Stimulated activated CD4-positive, alpha-beta T cell treated with anti-CD3 and anti-CD28 coated beads, Interleukin-4, amount 100 ng/mL, for 4 hours (primary cell): ENCODE data around the gene TACSTD2.
"Not testable (repeated sequence)": the region's sequence is repeated elsewhere in the genome, so short reads cannot be mapped to it uniquely, and the experiment has no call there.

Experiments
- DNase-seq, 2 experiments: peaks; one replicate each; pipeline ENCODE4 v3.0.0-alpha.2; 2020

Gene TACSTD2, protein sequence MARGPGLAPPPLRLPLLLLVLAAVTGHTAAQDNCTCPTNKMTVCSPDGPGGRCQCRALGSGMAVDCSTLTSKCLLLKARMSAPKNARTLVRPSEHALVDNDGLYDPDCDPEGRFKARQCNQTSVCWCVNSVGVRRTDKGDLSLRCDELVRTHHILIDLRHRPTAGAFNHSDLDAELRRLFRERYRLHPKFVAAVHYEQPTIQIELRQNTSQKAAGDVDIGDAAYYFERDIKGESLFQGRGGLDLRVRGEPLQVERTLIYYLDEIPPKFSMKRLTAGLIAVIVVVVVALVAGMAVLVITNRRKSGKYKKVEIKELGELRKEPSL

DNA sequence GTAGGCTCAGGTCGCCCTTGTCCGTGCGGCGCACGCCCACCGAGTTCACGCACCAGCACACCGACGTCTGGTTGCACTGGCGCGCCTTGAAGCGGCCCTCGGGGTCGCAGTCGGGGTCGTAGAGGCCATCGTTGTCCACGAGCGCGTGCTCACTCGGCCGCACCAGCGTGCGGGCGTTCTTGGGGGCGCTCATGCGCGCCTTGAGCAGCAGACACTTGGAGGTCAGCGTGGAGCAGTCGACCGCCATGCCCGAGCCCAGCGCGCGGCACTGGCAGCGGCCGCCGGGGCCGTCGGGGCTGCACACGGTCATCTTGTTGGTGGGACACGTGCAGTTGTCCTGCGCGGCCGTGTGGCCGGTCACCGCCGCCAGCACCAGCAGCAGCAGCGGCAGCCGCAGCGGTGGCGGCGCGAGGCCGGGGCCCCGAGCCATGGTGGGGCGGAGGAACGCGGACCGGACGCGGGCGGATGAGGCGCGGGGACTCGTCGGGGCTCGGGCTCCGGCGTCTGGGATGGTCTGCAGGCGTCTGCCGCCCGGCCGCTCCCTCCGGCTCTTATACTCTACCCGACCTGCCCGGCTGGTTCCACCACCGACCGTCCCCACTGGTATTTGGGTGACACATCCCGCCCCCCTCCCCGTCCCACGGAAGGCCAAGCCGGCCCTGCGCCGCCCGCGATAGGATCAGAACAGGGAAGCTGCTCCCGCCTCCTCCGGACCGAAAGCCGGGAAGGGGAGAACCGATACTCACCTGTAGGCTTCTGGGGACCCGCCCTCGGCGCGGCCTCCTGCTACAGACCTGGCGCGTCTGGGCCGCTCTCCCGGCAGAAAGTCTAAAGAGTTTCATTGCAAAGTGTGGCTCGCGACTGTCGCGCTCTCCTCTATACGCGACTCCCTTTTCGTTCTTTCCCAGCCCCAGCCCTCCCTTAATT lies at the start of gene TACSTD2:
Gene TACSTD2 (minus strand): TSS at position 526 of the 927 bp plus-strand sequence. CDS start 96 bp downstream, at position 430.
- no peak for DNase-seq

DNA sequence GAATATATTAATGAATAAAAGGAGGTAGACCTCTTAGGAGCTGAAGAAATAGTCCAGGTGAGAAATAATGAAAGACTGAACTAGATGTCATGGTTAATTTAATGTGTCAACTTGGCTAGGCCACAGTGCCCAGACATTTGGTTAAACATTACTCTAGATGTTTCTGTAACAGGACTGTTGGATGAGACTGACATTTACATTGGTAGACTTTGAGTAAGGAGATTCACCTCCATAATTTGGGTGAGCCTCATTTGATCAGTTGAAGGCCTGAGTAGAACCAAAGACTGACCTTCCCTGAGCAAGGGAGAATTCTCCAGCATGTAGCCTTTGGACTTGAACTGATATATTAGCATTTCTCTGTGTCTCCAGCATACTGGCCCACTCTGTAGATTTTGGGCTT lies 49.2 kb upstream of the TACSTD2 start:
- no peak for DNase-seq

DNA sequence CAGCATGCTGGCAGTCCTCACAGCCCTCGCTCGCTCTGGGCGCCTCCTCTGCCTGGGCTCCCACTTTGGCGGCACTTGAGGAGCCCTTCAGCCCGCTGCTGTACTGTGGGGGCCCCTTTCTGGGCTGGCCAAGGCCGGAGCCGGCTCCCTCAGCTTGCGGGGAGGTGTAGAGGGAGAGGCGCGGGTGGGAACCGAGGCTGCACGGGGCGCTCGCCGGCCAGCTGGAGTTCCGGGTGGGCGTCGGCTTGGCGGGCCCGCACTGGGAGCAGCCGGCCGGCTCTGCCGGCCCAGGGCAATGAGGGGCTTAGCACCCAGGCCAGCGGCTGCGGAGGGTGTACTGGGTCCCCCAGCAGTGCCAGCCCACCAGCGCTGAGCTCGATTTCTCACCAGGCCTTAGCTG lies 46.2 kb upstream of the TACSTD2 start:
- DNase-seq, result not testable (repeated sequence)

DNA sequence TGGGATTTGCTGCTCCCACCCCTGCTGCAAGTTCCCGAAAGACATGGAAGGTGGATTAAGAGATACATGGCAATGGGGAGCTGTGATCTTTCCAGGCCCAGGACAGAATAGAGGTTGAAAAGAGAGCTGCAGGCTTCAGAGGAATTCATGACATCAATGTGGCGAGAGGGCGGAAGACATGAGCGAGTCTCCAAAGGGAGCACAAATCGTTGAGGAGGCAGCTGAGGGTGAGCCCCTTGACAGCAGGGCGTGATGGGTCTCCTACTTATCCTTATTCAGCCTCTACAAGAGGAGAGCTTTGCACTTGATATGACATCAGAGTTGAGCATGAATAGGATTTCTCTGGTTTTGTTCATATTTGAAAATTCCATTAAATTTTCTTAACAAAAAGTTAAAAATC lies 45.5 kb upstream of the TACSTD2 start:
- no peak for DNase-seq

DNA sequence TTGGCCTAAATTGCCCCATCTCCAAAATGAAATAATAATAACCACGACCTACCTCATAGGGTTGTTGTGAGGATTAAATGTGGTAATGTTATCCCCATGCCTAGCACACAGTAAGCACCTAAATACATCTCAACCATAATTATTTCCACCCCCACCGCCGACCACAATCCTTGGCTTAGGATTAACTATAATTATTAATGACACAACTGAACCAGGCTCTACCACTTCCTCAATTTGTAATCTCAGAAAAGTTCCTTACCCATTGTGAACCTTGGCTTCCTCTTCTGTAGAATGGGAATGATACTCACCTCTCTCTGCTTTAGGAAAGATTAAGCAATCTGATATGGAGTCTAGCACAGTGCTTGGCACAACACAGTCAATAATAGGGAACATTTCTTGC lies 44.3 kb upstream of the TACSTD2 start:
- no peak for DNase-seq

DNA sequence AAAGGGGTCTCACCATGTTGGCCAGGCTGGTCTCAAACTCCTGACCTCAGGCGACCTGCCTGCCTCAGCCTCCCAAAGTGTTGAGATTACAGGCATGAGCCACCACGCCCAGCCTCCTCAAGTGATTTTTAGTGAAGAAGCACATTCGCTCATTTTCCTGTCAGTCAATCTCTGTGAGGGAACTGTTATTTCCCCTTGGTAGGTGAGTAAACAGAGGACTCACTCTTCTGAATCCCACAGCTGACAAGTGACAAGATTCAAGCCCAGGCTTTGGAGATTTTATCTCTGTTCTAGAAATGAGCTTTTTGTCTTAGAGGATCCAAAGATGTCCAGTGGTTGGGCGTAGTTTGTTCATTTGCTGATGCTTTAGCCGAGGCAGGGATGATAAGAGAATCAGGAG lies 43.9 kb upstream of the TACSTD2 start:
- no peak for DNase-seq

DNA sequence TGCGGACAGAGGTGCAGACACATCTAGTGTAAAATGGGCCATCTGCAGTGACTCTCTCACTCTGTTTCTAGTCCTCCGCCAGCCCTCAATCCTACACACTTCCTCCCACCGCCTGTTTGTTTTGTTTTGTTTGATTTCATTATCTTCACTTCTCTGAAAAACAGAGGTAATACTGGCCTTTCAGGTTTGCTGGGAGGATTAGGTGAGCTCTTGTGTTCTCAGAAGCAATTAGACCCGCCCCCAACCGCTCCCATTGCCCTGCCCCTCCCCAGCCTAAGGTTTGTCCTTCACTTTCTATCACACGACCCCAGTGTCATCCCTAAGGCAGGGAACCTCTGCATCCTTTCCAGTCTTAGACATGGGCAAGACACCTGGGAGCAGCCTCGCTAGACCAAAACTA lies 43.2 kb upstream of the TACSTD2 start:
- no peak for DNase-seq

DNA sequence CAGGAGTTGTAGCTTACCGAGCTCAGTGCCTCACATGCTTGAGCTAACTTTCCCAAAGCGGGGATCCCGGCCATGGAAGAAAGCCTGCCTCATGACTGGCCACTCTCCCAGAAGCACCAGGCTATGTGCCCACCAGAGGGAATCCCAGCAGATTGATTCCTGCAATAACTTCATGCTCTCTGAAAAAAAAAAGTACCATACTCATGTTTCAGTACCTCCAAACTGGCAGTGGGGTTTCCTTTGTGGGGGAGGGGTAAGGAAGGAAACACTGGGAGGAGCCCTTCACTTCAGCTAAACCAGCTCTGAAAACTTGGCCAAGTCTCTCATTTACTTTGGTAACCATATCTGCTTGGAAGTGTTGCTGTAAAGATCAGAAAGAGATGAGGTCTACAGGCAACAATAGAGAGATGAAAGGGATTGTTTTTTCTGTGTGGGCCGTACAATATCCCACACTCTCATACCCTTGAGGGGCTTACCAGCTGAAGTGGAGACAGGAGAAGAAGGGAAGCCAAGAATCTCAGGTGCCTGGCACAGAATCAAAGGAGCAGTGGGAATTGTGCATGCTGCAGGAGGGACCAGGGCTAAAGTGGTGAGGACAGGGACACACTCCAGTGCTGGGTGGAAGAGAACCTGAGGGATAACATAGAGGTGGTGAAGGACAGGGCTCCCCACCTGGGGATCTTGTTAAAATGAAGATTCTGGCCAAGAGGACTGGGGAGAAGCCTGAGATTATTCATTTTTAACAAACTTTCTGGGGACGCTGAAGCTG lies 42.4 kb upstream of the TACSTD2 start:
- no peak for DNase-seq

DNA sequence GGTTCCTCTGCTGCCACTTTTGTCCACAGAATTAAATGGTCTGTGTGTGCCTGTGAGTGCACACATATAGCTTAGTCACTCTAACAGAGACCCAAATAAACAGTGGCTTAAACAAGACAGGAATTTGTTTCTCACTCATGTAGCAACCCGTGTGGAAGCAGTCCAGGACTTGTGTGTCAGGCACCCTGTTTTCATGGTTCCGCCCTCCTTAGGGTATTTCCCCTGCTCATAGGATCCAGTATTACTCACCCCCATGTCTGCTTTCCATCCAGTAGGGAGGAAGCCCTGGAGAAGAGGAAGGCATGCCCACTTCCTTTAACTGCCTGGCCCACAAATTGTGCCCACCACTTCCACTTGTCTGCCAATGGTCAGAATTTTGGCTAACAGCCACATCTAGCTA lies 41.3 kb upstream of the TACSTD2 start:
- DNase-seq, result no peak

DNA sequence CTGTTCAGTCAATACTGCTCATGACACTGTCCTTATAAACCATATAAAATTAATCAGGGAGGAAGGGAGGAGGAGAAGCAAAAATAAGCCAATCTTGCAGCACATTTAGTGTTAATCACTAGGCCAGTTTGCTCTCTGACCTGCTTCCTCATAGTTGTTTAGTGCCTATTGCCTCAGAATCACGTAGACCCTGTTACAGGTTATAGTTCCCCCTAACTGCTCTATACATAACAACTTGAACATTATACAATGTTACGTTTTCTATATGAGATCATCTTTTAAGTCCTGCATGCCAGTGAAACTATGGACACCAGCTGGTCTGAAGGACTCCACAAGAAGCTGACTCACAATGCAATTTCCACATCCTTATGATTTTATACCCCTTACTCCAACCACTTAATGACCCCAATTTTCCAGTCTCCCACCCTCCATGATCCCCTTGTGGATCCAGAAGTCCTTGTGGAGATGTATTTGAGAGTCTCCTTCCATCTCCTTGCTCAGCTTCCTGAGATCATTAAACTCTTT lies 34.9 kb upstream of the TACSTD2 start:
- DNase-seq, result no peak

DNA sequence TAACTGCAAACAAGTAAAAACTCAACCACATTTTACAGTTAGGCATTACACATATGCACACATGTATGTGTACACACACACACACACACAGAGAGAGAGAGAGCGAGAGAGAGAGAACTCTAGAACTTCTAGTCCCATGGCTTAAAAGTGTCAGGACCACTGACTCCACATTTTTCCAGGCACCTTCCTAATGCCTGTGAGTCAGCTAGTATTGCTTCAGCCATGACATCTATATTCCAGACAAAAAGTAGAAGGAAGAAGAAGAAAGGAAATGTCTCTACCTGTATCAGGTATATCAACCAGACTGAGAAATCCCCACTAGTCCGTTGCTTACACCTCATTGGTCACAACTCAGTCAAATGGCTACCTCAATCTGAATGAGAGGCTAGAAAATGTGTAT lies 31.9 kb upstream of the TACSTD2 start:
- DNase-seq, result no peak

DNA sequence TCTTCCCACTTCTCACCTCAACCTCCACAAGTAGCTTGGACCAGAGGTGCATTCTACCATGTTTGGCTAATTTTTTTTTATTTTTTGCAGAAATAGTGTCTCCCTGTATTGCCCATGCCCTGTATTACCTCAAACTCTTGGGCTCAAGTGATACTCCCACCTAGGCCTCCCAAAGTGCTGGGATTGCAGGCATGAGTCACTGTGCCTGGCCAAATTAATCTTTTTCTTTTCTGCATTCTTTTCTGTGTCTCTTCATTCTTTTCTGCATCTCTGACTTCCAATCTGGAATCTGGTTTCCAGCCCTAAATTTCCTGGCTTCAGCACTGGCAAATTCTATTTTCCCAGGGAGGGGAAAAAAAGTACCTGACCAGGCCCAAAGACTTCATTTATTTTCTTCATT lies 31.2 kb upstream of the TACSTD2 start:
- no peak for DNase-seq

DNA sequence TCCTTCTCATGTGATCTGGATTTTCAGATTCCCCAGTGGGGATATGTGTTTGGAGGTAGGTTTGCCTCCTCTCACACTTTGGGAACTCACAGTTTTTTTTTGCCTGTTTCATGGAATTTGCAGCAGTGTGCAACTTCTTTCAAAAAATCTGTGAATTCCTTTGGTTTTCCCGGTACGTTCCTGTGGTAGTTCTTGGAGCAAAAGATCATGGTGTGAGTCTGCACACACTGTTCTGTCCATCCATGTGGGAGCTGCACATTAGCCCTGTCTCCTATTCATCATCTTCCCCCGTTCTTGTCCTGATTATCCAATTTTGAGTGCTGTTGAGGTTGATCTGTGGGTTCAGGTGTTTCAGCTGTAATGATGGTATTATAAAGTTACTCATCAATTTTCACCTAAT lies 30.3 kb upstream of the TACSTD2 start:
- DNase-seq, result no peak

DNA sequence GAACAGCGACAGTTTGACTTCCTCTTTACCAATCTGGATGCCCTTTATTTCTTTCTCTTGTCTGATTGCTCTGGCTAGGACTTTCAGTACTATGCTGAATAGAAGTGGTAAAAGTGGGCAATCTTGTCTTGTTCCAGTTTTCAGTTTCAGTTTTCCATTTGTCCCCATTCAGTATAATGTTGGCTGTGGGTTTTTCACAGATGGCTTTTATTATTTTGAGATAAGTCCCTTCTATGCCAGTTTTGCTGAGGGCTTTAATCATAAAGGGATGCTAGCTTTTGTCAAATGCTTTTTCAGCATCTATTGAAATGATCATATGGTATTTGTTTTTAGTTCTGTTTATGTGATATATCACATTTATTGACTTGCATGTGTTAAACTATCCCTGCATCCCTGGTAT lies 24.9 kb upstream of the TACSTD2 start:
- DNase-seq, result not testable (repeated sequence)

DNA sequence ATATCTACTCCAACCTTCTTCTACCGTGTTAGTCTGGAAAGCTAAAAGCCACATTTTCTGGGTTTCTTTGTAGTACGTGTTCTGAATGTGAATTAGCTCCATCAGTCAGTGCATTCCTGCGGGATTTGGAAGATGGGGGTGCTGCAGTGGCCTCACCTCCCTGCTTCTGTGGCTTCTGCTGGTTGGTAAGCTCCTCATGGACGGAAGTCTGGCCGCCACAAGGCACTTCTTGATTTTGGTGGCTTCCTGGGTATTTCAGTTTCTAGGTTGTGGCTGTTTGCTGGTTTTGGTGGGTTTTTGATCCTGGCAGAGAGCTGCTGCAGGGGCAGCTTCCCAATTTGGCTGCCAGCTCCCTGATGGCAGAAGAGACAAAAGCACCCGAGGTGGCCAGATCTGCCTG lies 20.9 kb upstream of the TACSTD2 start:
- no peak for DNase-seq

DNA sequence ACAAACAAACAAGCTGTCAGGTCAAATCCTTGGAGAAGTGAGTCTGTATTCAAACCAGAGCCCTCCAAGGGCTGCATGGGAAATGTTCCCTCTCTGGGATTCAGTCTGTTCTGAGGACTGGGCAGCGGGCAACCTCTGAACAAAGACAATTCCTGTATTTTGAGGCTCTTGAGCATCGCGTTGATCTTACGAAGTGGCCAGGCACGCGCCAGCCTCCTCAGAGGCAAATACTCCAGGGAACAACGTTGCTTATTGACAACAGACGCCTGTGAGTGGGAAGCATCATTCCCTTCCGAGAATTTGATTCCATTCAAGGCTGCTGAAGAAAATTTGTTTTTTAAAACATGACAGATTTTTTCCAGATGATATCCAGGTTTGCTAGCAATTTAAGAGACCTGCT lies 20.0 kb upstream of the TACSTD2 start:
- no peak for DNase-seq

DNA sequence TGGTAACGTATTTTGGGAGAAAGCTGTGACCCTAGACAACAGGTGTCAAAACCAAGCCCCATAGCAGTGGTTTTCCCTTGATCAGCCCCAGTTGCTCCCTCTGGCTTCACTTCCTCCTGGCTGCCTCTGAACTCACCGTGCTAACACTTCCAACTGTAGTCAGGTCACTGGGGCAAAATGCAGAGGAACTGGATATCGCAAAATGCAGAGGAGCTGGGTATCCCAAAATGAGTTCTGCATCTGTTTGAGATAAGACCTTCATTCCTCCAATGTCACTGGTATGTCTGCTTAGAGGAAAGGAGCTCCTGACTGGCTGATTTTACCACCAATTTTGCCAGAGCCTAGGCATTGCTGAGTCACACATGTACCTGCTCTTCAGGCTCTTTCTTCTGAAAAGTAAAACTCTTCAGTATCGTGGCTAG lies 19.6 kb upstream of the TACSTD2 start:
- no peak for DNase-seq

DNA sequence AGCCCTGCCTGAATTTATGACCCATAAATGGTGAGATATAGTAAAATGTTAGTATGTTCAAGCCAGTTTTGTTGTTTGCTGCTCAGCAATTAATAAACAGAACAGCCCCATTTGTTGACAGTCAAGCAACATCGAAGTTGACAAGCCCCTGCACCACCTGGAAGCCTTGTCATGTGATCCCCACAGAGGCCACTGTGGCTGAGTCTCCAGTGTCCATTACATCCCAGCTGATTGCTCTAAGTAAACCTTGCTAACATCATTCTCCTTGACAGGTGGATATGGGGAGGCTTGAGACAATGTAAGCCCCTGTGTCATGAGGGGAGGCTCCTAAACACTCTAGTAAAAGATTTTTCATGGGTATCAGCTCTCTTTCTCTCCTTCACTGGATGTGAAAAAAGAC lies 17.5 kb upstream of the TACSTD2 start:
- no peak for DNase-seq

DNA sequence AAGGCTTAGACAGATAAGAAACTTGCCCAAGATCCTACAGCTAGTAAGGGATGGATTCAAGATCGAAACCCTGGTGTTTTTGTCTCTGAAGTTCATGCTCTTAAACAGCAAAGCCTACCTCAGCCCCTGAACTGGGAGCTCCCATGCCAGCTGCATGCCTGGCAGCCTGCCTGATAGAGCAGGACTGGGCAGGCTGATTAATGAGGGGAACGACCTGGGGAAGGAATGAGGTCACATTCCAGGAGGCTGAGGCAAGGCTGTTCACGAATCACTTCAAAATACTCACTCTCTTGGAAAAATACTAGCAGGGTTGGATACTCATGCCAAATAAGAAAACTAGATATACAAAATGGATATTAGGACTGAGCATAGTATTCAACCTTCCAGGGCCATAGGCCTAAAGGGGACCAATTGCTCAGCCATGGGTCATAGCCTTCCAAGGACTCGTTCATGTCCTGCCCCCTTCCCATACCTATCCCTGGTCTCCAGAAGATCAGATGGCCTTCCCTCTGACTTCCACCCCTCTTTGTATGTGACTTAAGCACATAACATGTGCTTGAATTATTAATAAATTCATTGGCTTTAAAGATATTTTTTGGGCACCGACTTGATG lies 15.6 kb upstream of the TACSTD2 start:
- no peak for DNase-seq

DNA sequence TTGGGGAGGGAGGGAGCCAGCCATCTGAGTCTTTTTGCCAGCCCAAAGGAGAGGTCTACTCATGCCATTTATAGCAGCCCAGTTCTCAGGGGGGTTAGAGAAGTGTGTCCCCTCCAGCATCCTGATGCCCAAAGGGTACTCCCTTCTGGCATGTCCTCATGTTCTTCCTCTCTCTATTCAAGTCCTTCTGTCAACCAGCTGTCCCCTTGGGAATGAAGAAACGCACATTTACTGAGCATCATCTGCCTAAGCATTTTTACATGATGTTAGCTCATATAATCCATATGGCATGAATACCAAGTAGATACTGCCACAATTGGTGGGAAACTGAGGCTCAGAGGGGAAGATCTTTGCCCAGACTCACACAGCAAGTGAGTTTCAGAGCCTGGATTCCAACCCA lies 14.8 kb upstream of the TACSTD2 start:
- no peak for DNase-seq

DNA sequence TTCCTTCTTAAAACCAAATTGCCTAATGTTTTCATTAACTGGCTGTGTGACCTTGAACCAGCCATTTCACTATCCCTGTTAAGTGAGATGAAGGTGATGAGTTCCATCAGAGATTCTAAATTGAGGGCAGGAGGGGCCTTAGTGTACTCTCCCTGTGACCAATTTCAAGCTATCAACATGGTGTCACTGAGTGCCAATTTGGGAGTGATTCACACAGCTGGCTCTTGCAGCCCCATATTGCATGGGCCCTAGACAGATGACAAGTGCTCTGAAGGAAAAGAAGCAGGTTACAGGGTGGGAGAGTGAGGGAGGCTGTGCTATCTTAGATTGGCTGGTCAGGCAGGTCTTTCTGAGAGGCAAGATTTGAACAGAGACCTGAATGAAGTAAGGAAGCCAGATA lies 13.0 kb upstream of the TACSTD2 start:
- DNase-seq, result no peak

DNA sequence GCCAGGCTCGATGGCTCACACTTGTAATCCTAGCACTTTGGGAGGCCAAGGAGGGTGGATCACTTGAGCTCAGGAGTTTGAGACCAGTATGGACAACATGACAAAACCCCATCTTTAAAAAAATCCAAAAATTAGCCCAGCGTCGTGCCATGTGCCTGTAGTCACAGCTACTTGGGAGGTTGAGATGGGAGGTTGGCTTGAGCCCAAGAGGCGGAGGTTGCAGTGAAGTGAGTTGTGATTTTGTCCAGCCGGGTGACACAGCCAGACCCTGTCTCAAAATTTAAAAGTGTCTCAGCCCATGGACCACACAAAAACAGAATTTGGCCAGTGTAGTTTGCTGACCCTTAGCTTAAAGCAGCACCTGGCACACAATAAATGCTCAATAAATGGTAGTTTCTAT lies 11.3 kb upstream of the TACSTD2 start:
- no peak for DNase-seq

DNA sequence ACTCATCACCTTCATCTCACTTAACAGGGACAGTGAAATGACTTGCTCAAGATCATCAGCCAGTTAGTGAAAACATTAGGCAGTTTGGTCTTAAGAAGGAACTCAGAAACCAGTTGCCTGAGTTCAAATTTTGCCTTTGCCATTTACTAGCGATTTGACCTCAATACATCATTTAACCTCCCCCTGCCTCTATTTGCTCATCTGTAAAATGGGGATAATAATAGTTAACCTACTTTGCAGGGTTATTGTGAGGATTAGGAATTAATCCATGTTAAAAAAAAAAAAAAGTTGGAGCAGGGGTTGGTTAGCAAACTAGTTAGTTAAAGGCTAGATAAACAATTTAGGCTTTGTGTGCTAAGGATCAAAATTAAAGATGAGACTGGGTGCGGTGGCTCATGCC lies 10.6 kb upstream of the TACSTD2 start:
- no peak for DNase-seq
